ENCODE results near the gene KCTD12. TPM values are rescaled to one million over a fixed set of nuclear protein-coding genes. Genes with fewer than 3 reads are reported as not detected.

Gene KCTD12
- total RNA-seq, 2 donors from 2014 or later, result 30.3 to 58.4 TPM

DNA sequence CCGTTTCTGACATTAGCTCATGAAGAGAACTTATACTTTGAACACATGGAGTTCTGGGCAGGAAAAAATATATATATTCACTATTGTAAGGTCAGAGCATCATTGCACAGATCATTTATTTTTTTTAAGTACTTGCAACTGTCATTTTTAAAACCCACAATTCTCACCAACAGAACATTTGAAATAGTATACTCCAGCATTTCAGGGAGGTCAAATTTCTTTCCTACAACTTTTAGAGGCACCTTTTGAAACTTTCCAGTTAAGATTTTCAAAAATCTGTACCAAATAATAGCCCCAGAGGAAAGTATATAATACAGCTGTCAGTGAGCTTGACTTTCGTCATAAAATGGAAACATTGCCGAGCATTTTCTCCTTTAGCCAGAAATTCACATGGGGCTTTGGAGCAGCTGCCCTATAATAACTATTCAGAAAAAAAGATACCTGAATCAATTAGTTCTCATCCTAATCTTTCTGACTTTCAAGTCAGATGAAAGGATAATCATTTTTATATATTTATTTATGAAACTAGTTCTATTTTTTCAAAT is 10.9 kb downstream of the KCTD12 start:
- no peak for DNase-seq
- Histone ChIP-seq H3K9me3 (no peaks in the 10 kb centered on the region), H3K4me1 (no peaks in the 10 kb centered on the region), H3K36me3 (no peaks in the 10 kb centered on the region), H3K9ac (ENCODE audit: low read depth in 2 of 2, low read length in 2 of 2) (no peak overlapping the region), H3K27ac (no peak overlapping the region), H3K27me3 (no peaks in the 10 kb centered on the region), H3K4me3 (no peak overlapping the region)
- TF ChIP-seq, protein P1, sequence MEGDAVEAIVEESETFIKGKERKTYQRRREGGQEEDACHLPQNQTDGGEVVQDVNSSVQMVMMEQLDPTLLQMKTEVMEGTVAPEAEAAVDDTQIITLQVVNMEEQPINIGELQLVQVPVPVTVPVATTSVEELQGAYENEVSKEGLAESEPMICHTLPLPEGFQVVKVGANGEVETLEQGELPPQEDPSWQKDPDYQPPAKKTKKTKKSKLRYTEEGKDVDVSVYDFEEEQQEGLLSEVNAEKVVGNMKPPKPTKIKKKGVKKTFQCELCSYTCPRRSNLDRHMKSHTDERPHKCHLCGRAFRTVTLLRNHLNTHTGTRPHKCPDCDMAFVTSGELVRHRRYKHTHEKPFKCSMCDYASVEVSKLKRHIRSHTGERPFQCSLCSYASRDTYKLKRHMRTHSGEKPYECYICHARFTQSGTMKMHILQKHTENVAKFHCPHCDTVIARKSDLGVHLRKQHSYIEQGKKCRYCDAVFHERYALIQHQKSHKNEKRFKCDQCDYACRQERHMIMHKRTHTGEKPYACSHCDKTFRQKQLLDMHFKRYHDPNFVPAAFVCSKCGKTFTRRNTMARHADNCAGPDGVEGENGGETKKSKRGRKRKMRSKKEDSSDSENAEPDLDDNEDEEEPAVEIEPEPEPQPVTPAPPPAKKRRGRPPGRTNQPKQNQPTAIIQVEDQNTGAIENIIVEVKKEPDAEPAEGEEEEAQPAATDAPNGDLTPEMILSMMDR (IDR thresholded peaks at IDR 0.05), result no peak
- intact Hi-C loops (cut with DNase I), result no loop called here

DNA sequence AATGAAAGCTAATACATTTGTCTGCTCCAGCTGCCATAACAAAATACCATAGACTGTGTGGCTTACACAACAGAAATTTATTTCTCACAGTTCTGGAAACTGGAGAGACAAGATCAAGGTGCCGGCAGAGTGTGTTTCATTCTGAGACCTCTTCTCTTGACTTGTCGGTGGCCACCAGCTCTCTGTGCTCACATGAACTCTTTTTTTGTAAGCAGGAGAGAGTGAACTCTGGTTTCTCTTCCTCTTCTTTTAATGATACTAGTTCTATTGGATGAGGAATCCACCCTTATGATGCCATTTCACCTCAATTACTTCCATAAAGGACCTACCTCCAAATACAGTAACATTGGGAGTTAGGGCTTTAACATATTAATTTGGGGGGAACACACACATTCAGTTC is 11.7 kb downstream of the KCTD12 start:
- Histone ChIP-seq H3K36me3 (no peaks in the 10 kb centered on the region), H3K9me3 (no peaks in the 10 kb centered on the region), H3K27ac (no peak overlapping the region), H3K9ac (ENCODE audit: low read depth in 2 of 2, low read length in 2 of 2) (no peak overlapping the region), H3K27me3 (no peaks in the 10 kb centered on the region), H3K4me1 (no peaks in the 10 kb centered on the region), H3K4me3 (no peak overlapping the region)
- TF ChIP-seq, protein P1 (IDR thresholded peaks at IDR 0.05), result no peak
- intact Hi-C loops (cut with DNase I), result no loop called here
- no peak for DNase-seq

DNA sequence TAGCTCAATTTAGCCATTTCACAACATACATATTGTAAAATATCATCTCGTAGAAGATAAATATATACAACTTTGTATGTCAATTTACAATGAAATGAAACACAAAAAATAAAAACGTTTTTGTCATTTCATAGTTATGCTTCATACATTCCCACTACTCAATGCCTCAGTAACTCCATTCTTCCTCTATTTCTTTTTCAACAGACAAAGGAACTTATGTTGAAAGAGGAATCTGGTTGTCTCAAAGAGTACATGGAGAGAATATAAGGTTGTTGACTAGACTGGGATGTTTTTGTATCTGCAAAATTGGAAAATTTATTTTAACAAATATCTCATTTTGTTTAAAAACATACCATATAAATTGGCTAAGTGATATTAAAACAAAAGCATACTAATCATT is 12.8 kb downstream of the KCTD12 start:
- H3K27ac ChIP-seq, result no peak overlapping the region
- no peaks in the 10 kb centered on the region for H3K4me1 ChIP-seq
- no peaks in the 10 kb centered on the region for H3K36me3 ChIP-seq
- H3K4me3 ChIP-seq, result no peak overlapping the region
- intact Hi-C loops (cut with DNase I), result no loop called here
- H3K9me3 ChIP-seq, result no peaks in the 10 kb centered on the region
- no peak overlapping the region for H3K9ac ChIP-seq (ENCODE audit: low read depth in 2 of 2, low read length in 2 of 2)
- DNase-seq, result no peak
- TF ChIP-seq, protein P1 (IDR thresholded peaks at IDR 0.05), result no peak
- H3K27me3 ChIP-seq, result no peaks in the 10 kb centered on the region

DNA sequence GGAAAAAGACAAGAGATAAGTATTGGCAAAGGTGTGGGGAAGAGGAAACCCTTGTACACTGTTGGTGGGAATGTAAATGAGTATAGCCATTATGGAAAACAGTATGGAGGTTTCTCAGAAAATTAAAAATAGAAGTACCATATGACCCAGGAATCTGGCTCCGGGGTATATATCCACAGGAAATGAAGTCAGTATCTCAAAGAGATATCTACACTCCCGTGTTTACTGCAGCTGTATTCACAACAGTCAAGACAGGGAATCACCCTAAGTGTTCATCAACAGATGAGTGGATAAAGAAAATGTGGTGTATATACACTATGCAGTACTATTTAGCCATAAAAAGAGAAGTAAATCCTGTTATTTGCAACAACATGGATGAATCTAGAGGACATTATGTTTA is 13.5 kb downstream of the KCTD12 start:
- Histone ChIP-seq H3K4me3 (no peak overlapping the region), H3K4me1 (no peaks in the 10 kb centered on the region), H3K27ac (no peak overlapping the region), H3K36me3 (no peaks in the 10 kb centered on the region), H3K27me3 (no peaks in the 10 kb centered on the region), H3K9me3 (no peaks in the 10 kb centered on the region), H3K9ac (ENCODE audit: low read depth in 2 of 2, low read length in 2 of 2) (no peak overlapping the region)
- no peak for DNase-seq
- TF ChIP-seq, protein P1 (IDR thresholded peaks at IDR 0.05), result no peak
- intact Hi-C loops (cut with DNase I), result no loop called here

DNA sequence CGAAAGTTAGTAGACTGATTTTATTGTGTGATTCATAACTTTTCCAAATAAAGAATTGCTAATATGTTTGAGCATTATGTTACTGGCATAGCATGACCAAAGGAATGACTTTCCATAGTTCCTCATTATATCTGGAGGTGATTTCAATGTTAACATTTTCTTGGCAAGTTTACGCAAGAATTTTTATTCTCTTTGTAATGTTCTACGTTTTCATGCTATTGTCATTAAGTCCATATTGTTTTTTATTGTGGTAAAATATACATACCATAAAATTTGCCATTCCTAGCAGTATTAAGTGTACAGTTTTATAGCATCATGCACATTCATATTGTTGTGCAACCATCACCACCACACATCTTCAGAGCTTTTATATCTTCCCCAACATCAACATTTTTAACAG is 14.8 kb downstream of the KCTD12 start:
- no peaks in the 10 kb centered on the region for H3K27me3 ChIP-seq
- H3K9ac ChIP-seq (ENCODE audit: low read depth in 2 of 2, low read length in 2 of 2), result no peak overlapping the region
- H3K4me3 ChIP-seq, result no peak overlapping the region
- no peaks in the 10 kb centered on the region for H3K4me1 ChIP-seq
- H3K27ac ChIP-seq, result no peak overlapping the region
- H3K9me3 ChIP-seq, result no peaks in the 10 kb centered on the region
- H3K36me3 ChIP-seq, result no peaks in the 10 kb centered on the region
- intact Hi-C loops (cut with DNase I), result no loop called here
- no peak for DNase-seq
- TF ChIP-seq, protein P1 (IDR thresholded peaks at IDR 0.05), result no peak
